Iris pigment epithelial cell (primary cell): ENCODE data around the gene TNRC6C.
A peak's percentile ranks its signal among the peaks of the same experiment; 100 is the strongest.

Experiments
- DNase-seq: peaks from one replicate; pipeline ENCODE4 v3.0.0-alpha.2; 2011; ENCODE audit warnings: low read depth

The TNRC6C gene

GRCh38 chr17:78016852-78017251, 58.3 kb downstream of the TNRC6C start:
- DNase-seq: no peak

GRCh38 chr17:78019367-78019975, 61.0 kb downstream of the TNRC6C start:
- DNase-seq: peak; percentile 43

GRCh38 chr17:78019976-78020716, 61.6 kb downstream of the TNRC6C start:
- DNase-seq: no peak

- DNase-seq: no peak
These were observed 62.2 kb downstream of the TNRC6C start for GRCh38 chr17:78020717-78021108.

- no peak for DNase-seq
These were observed 63.9 kb downstream of the TNRC6C start for GRCh38 chr17:78022425-78022824.

- DNase-seq: no peak
These were observed 64.5 kb downstream of the TNRC6C start for GRCh38 chr17:78023042-78023441.

GRCh38 chr17:78026381-78026780, 67.9 kb downstream of the TNRC6C start:
- DNase-seq: peak; percentile 23

GRCh38 chr17:78027121-78027520, 68.6 kb downstream of the TNRC6C start:
- no peak for DNase-seq

GRCh38 chr17:78029697-78030096, 71.2 kb downstream of the TNRC6C start:
- DNase-seq: no peak

GRCh38 chr17:78031435-78031834, 72.9 kb downstream of the TNRC6C start:
- no peak for DNase-seq

- peak; percentile 56 for DNase-seq
These were observed 73.7 kb downstream of the TNRC6C start for GRCh38 chr17:78032166-78032565.

- peak; percentile 51 for DNase-seq
These were observed 76.1 kb downstream of the TNRC6C start for GRCh38 chr17:78034429-78035091.

- no peak for DNase-seq
These were observed 78.8 kb downstream of the TNRC6C start for GRCh38 chr17:78037280-78037679.

GRCh38 chr17:78038748-78039288, 80.3 kb downstream of the TNRC6C start:
- DNase-seq: no peak

- DNase-seq: no peak
These were observed 81.1 kb downstream of the TNRC6C start for GRCh38 chr17:78039581-78039980.

- DNase-seq: peak; percentile 29
These were observed 82.2 kb downstream of the TNRC6C start for GRCh38 chr17:78040440-78041385.

- no peak for DNase-seq
These were observed 83.1 kb downstream of the TNRC6C start for GRCh38 chr17:78041386-78042179.

GRCh38 chr17:78042542-78042941, 84.0 kb downstream of the TNRC6C start:
- DNase-seq: no peak

- DNase-seq: no peak
These were observed 84.5 kb downstream of the TNRC6C start for GRCh38 chr17:78043031-78043430.

- no peak for DNase-seq
These were observed 85.9 kb downstream of the TNRC6C start for GRCh38 chr17:78044280-78044835.

- no peak for DNase-seq
These were observed 86.8 kb downstream of the TNRC6C start for GRCh38 chr17:78045316-78045715.
